Airway epithelial cell (primary cell): ENCODE measurements around the gene GRIP1. TPM values are rescaled to one million over a fixed set of nuclear protein-coding genes. Genes with fewer than 3 reads are reported as not detected.

ENCODE experiments used
- total RNA-seq: library from RNA; depleted of rRNA; stranded (reverse); fragments of >200 nt; gene quantifications from 2 replicates; pipeline ENCODE4 v1.2.3, GENCODE V29; 2015

GRIP1 gene, protein sequence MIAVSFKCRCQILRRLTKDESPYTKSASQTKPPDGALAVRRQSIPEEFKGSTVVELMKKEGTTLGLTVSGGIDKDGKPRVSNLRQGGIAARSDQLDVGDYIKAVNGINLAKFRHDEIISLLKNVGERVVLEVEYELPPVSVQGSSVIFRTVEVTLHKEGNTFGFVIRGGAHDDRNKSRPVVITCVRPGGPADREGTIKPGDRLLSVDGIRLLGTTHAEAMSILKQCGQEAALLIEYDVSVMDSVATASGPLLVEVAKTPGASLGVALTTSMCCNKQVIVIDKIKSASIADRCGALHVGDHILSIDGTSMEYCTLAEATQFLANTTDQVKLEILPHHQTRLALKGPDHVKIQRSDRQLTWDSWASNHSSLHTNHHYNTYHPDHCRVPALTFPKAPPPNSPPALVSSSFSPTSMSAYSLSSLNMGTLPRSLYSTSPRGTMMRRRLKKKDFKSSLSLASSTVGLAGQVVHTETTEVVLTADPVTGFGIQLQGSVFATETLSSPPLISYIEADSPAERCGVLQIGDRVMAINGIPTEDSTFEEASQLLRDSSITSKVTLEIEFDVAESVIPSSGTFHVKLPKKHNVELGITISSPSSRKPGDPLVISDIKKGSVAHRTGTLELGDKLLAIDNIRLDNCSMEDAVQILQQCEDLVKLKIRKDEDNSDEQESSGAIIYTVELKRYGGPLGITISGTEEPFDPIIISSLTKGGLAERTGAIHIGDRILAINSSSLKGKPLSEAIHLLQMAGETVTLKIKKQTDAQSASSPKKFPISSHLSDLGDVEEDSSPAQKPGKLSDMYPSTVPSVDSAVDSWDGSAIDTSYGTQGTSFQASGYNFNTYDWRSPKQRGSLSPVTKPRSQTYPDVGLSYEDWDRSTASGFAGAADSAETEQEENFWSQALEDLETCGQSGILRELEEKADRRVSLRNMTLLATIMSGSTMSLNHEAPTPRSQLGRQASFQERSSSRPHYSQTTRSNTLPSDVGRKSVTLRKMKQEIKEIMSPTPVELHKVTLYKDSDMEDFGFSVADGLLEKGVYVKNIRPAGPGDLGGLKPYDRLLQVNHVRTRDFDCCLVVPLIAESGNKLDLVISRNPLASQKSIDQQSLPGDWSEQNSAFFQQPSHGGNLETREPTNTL
- total RNA-seq: 3.6 and 3.7 TPM in 2 replicates

GRCh38 chr12:66678338-66679275 is at the start of gene GRIP1:
GRIP1 (minus strand) TSS chr12:66679076; CDS start chr12:66678904, 172 bp downstream.

GRCh38 chr12:66301944-66302826 is 376.7 kb downstream of the GRIP1 start, which contains the start of gene HELB:
HELB (plus strand) TSS chr12:66302493; CDS start chr12:66302604, 111 bp downstream.

